ENCODE data around the gene RPS6KA4. TPM values are rescaled to one million over a fixed set of nuclear protein-coding genes. Genes with fewer than 3 reads are reported as not detected.
"Not testable (repeated sequence)": the region's sequence is repeated elsewhere in the genome, so short reads cannot be mapped to it uniquely, and the experiment has no call there.

Gene RPS6KA4
- total RNA-seq, 1 donor from 2014 or later, result 34.9 TPM

GRCh38 chr11:64323373-64323772 lies 35.6 kb upstream of the RPS6KA4 start:
- no peak for TF ChIP-seq CTCF (IDR thresholded peaks at IDR 0.05)
- DNase-seq (ENCODE audit: low spot score), result peak; percentile 85

GRCh38 chr11:64323984-64324383 lies 35.0 kb upstream of the RPS6KA4 start:
- H3K27ac Mint-ChIP-seq (ENCODE audit: unreplicated experiment); H3K27me3 Mint-ChIP-seq (ENCODE audit: low read depth); H3K36me3 Mint-ChIP-seq (ENCODE audit: low read depth); H3K9me3 Mint-ChIP-seq (ENCODE audit: low read depth); H3K4me3 Mint-ChIP-seq (ENCODE audit: unreplicated experiment): not testable (repeated sequence)
- peaks cover 20% of the 10 kb centered on the region for H3K4me1 Mint-ChIP-seq (ENCODE audit: low read depth)
- DNase-seq (ENCODE audit: low spot score), result peak; percentile 71

More at GRCh38 chr11:64323373-64323772, 35.6 kb upstream of the RPS6KA4 start:
- Mint-ChIP-seq H3K36me3 (ENCODE audit: low read depth) (peaks cover 8% of the 10 kb centered on the region), H3K4me1 (ENCODE audit: low read depth) (peaks cover 20% of the 10 kb centered on the region), H3K4me3 (ENCODE audit: unreplicated experiment) (no peak overlapping the region), H3K27ac (ENCODE audit: unreplicated experiment) (no peak overlapping the region), H3K27me3 (ENCODE audit: low read depth) (no peaks in the 10 kb centered on the region), H3K9me3 (ENCODE audit: low read depth) (peaks cover 3% of the 10 kb centered on the region)

DNA sequence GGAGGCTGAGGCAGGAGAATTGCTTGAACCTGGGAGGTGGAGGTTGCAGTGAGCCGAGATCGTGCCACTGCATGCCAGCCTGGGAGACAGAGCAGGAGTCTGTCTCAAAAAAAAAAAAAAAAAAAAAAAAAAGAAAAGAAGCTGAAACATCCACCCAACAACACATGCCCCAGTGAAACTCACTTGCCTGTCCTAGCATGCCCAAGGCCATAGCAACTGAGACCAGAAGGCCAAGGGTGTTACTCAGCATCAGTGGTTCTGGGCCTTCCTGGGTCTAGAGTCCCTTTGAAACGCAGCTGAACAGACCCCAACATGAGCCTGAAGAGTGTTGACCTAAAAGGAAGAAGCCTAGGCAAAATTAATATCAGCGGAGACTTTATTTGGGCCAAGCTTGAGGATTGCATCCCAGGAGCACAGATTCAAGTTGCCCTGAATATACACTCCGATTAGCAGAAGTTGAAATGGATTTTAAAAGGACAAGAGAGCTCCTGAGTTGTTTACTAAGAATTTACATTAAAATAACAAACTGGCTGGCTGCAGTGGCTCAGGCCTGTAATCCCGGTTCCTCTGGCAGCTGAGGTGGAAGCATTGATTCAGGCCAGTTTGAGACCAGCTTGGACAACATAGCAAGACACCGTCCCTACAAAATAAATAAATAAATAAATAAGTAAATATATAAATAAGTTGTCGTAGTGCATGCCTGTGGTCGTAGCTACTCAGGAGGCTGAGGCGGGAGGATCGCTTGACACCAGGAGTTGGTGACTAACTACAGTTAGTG lies 34.1 kb upstream of the RPS6KA4 start:
- Mint-ChIP-seq H3K9me3 (ENCODE audit: low read depth) (peaks cover 3% of the 10 kb centered on the region), H3K36me3 (ENCODE audit: low read depth) (peaks cover 8% of the 10 kb centered on the region), H3K27ac (ENCODE audit: unreplicated experiment) (peak overlapping the region; percentile 22), H3K27me3 (ENCODE audit: low read depth) (no peaks in the 10 kb centered on the region), H3K4me1 (ENCODE audit: low read depth) (peaks cover 20% of the 10 kb centered on the region), H3K4me3 (ENCODE audit: unreplicated experiment) (no peak overlapping the region)
- TF ChIP-seq CTCF (IDR thresholded peaks at IDR 0.05), result no peak
- peak; percentile 44 for DNase-seq (ENCODE audit: low spot score)

- peaks cover 3% of the 10 kb centered on the region for H3K9me3 Mint-ChIP-seq (ENCODE audit: low read depth)
- TF ChIP-seq CTCF (IDR thresholded peaks at IDR 0.05), result no peak
- no peak overlapping the region for H3K27ac Mint-ChIP-seq (ENCODE audit: unreplicated experiment)
- peaks cover 15% of the 10 kb centered on the region for H3K4me1 Mint-ChIP-seq (ENCODE audit: low read depth)
- H3K4me3 Mint-ChIP-seq (ENCODE audit: unreplicated experiment), result no peak overlapping the region
- H3K36me3 Mint-ChIP-seq (ENCODE audit: low read depth), result no peaks in the 10 kb centered on the region
- no peak for DNase-seq (ENCODE audit: low spot score)
- no peaks in the 10 kb centered on the region for H3K27me3 Mint-ChIP-seq (ENCODE audit: low read depth)
Measured at GRCh38 chr11:64327375-64327774, 31.6 kb upstream of the RPS6KA4 start.

- Mint-ChIP-seq H3K4me3 (ENCODE audit: unreplicated experiment) (no peak overlapping the region), H3K27me3 (ENCODE audit: low read depth) (no peaks in the 10 kb centered on the region), H3K4me1 (ENCODE audit: low read depth) (peaks cover 15% of the 10 kb centered on the region), H3K36me3 (ENCODE audit: low read depth) (no peaks in the 10 kb centered on the region), H3K27ac (ENCODE audit: unreplicated experiment) (no peak overlapping the region), H3K9me3 (ENCODE audit: low read depth) (peaks cover 3% of the 10 kb centered on the region)
- no peak for DNase-seq (ENCODE audit: low spot score)
- TF ChIP-seq CTCF (IDR thresholded peaks at IDR 0.05), result no peak
Measured at GRCh38 chr11:64327993-64328392, 31.0 kb upstream of the RPS6KA4 start.

GRCh38 chr11:64330888-64331287 lies 28.1 kb upstream of the RPS6KA4 start:
- H3K4me3 Mint-ChIP-seq (ENCODE audit: unreplicated experiment), result no peak overlapping the region
- H3K4me1 Mint-ChIP-seq (ENCODE audit: low read depth), result peaks cover 24% of the 10 kb centered on the region
- peak; percentile 57 for DNase-seq (ENCODE audit: low spot score)
- no peak overlapping the region for H3K27ac Mint-ChIP-seq (ENCODE audit: unreplicated experiment)
- no peaks in the 10 kb centered on the region for H3K27me3 Mint-ChIP-seq (ENCODE audit: low read depth)
- TF ChIP-seq CTCF (IDR thresholded peaks at IDR 0.05), result no peak
- H3K36me3 Mint-ChIP-seq (ENCODE audit: low read depth), result no peaks in the 10 kb centered on the region
- peaks cover 3% of the 10 kb centered on the region for H3K9me3 Mint-ChIP-seq (ENCODE audit: low read depth)
